Sigmoid colon (tissue), 4 donors: ENCODE data around the gene ZNF771.

Source experiments
- CTCF ChIP-seq, 4 experiments: fragments of 450-650 bp in 3 of 4; fragments of 200-600 bp in 1 of 4; IDR thresholded peaks; one replicate each; pipeline ENCODE4 v1.5.1; 2016 to 2019; ENCODE audit warnings: antibody characterized with exemption in 4 of 4, mild to moderate bottlenecking in 3 of 4, moderate library complexity in 2 of 4
- EP300 ChIP-seq, 4 donors: sonication (generic); formaldehyde crosslinking; IDR thresholded peaks; one replicate each; pipeline ENCODE4 v1.6.1; 2017; ENCODE audit warnings: antibody characterized with exemption in 4 of 4
- POLR2A ChIP-seq, 2 donors: fragments of 450-650 bp; IDR thresholded peaks; one replicate each; pipeline ENCODE4 v1.6.1; 2016; ENCODE audit warnings: antibody characterized with exemption in 2 of 2, mild to moderate bottlenecking in 2 of 2, moderate library complexity in 2 of 2

- TF ChIP-seq POLR2A (IDR thresholded peaks at IDR 0.05) (no peak), CTCF (IDR thresholded peaks at IDR 0.05) (peak; percentile 60 to 82 (median 62)), EP300 (IDR thresholded peaks at IDR 0.05) (no peak)
Measured at GRCh38 chr16:30429678-30430427, 22.4 kb downstream of the ZNF771 start, which contains the start of gene DCTPP1.
